Activated CD4-positive, CD25-positive, alpha-beta regulatory T cell treated with anti-CD3 and anti-CD28 coated beads, Interleukin-2, amount 50 U/mL, for 72 hours (primary cell): ENCODE data around the gene TCN2.
"Not testable (repeated sequence)": the region's sequence is repeated elsewhere in the genome, so short reads cannot be mapped to it uniquely, and the experiment has no call there.

Source experiments
- DNase-seq: peaks from one replicate; pipeline ENCODE4 v3.0.0; 2021

TCN2 gene

DNA sequence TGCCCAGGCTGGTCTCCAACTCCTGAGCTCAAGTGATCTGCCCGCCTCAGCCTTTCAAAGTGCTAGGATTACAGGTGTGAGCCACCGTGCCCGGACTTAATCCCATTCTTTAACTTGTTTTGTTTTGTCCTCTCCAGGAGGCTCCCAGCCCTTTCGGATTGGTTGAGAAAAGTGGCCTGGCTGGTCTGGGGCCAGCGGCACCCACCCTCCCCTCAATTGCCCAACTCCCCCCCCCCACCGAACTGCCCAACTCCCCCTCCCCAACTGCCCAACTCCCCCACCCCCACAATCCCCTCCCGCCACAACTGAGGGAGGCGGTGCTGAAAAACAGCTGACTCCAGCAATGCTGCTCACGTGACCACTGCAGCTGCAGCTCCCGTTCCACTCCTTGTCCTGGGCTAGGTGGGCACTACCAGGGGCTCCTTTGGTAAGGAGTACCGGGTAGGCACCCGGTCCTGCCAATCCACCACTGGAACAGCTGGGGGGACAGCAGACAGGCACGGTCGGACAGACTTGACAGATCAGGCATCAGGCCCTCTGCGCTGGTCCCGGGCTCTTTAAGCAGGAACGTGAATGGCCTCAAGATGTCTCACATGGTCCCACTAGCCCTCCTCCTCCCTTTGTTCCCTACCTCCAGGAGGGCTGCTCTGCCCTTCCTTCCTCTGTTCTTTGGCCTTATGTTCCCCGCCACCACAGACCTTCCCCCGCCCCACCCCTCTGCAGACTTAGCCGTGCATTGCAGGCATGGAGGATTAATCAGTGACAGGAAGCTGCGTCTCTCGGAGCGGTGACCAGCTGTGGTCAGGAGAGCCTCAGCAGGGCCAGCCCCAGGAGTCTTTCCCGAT is at the start of gene TCN2:
TSS of gene TCN2 (plus strand) at position 720 of the 845 bp plus-strand sequence. CDS start 158 bp downstream, outside the sequence.
- DNase-seq = peak; percentile 57

DNA sequence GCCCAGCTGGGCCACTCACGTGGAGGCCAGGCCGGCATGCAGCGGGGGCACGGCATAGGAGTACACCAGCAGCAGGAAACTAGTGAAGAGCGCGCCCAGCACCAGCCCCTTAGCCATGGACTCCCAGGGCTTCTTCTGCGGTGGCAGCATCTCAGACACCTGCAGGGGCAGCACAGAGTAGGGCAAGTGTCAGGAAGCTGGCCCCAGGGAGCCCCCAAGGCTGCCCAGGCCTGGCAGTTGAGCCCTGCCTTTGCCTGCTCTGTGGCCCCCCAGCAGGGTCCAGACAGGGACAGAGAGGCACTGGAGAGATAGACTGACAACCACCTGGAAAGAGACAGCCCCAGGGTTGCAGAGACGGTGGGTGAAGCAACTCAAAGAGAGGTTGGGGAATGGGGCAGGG is 49.7 kb upstream of the TCN2 start:
- no peak for DNase-seq

DNA sequence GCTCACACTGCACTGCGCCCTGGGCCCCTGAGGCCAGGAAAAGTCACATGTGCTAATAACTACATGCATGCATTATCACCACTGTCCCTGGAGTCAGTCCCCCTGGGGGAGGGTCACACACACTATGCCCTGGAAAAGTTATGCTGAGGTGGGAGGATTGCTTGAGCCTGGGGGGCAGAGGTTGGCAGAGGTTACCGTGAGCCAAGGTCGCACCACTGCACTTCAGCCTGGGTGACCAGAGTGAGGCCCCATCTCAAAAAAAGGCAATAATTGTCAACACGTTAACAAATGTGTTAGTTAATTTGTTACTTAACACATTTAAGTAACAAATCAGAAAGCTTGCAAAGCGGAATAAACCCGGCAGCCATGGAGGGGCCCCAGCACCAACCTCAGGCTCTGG is 47.1 kb upstream of the TCN2 start:
- no peak for DNase-seq

DNA sequence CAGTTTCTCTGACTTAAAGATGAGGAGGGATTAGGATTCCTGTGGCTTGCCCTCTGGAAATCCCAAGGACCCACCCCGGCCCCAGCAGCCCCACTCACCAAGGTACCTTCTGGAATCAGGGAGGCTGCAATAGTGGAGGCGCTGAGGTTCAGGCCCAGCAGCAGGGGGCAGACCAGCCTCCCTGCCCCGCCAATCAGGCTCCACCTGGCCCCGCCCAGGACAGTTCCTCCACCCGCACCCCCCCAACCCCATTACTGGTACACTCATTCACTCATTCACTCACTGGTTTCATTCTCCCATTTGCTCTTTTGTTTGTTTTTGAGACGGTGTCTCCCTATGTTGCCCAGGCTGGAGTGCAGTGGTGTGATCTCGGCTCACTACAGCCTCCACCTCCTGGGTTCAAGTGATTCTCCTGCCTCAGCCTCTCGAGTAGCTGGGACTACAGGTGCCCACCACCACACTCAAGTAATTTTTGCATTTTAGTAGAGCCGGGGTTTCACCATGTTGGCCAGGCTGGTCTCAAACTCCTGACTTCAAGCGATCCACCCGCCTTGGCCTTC is 46.3 kb upstream of the TCN2 start:
- DNase-seq = not testable (repeated sequence)

DNA sequence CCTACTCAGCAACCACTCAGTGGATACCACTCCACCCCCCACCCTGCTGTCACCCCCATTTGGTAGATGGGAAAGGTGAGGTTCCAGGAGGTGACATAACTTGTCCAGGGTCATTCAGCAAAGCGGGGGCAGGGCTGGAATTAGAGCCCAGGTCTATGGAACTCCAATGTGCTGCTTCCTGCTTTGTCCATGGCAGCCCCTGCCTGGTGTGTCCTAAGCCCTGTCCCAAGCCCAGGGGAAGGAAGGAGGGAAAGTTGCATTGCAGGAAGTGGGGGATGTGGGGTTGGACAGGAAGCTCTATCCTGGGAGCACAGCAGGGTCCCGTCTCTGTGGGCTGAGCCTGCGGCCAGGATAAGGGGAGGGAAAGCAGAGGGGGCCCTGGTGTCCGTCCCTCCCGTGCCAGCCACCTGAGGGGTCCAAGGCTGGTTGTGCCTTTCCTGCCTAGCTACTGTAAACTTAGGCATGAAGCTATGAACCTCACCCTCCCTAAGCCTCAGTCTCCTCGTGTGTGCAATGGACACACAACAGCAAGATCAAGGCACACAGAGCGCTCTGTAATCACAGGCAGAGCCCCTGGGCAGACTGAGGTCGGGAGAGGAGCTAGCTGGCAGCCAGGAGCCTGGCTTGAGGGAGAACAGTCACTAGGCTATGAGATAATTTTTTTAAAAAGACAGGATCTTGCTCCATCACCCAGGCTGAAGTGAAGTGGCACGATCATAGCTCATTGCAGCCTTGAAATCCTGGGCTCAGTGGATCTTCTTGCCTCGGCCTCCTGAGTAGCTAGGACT is 45.4 kb upstream of the TCN2 start:
- no peak for DNase-seq

DNA sequence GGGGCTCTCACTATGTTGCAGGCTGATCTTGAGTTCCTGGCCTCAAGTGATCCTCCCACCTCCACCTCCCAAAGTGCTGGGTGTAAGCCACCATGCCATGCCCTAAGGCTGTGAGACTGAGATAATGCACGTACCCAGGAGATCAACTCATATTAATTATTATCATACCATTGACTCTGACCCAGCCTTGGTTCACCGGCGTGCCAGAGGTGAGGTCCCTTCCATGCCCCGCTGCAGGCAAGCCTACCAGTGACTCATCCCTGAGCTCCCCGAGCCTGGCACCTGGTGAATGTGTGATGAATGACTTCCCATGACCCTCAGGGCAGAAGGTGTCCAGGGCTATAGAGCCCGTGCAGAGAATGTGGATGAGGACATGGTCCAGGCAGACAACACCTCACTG is 44.6 kb upstream of the TCN2 start:
- no peak for DNase-seq

DNA sequence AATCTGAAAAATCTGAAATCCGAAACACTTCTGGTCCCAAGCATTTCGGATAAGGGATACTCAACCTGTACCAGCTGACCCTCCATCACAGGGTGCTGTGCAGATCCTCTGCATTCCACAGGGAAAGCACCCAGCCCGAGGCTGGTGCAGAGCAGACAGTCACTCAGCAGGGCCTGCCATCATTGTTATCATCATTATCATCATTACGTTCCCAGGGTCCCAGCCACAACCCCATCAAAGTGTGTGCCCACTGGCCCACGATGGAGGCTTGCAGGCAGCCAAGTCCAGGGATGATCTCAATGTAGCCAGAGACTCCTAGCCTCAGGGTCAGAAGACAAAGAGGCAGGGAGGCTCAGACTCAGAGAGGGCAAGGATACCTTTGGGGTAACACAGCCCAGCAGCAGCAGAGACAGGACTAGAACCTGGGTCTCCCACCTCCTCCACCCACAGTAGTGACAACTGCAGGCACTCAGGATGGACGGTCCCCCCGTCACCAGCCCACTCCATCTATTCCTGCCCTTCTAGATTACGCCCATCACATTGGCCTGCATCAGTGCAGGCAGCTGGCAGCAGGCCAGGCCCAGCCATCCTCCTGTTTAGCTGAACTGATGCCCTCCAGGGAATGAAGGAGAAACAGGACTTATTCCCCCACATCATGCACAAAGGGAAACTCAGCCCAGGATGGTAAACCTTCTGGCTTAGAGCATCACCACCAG is 42.8 kb upstream of the TCN2 start:
- no peak for DNase-seq

DNA sequence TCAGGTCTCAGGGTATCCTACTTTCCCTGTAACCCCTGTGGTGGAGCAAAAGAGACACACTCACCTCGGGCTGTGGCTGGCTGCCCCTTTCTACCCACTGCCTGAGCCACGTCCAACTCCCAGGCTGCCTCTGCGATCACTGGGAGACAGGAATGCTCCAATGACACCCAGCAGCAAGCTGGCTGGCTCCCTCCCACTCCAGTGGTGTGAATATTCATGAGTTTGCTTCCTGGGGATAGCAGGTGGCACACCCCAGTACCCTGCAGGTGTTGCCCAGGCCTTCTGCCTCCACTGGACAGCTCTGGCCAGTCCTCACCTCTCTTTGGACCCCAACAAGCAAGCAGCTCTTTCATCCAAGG is 42.2 kb upstream of the TCN2 start:
- no peak for DNase-seq

DNA sequence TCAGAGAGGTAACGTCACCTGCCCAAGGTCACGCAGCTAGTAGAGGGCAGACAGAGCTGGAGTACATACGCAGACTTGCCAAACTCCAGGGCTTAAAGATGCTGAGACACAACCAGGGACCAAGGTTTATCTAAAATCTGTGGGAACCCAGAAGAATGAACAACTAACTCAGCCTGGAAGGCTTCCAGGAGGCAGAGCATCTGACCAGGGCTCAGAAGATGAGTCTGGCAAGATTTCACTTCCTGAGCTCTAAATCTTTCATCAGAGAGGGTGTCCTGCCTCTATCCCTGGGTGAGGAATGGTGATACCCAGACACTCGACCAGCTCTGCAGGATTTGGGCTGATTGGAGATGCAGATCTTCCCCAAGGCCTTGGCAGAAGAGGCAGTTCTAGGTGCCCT is 41.6 kb upstream of the TCN2 start:
- DNase-seq = no peak

DNA sequence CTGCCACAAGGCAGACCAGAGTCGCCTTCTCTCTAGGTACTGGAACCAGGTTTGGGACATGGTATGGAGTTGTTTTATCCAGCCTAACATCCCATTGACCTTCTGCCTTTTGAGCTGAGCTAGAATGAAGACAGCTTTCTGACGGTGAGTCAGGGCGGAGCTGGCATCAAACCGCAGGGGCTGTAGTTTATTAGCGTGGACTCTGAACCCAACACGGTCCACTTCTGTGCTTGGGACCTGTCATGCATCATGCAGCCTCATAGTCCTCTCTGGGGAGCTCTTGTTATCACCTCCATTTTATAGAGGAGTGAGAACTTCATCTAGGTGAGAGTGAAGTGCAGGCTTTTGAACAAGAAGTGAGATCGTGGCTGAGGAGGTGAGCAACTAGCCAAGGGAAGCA is 40.8 kb upstream of the TCN2 start:
- no peak for DNase-seq

DNA sequence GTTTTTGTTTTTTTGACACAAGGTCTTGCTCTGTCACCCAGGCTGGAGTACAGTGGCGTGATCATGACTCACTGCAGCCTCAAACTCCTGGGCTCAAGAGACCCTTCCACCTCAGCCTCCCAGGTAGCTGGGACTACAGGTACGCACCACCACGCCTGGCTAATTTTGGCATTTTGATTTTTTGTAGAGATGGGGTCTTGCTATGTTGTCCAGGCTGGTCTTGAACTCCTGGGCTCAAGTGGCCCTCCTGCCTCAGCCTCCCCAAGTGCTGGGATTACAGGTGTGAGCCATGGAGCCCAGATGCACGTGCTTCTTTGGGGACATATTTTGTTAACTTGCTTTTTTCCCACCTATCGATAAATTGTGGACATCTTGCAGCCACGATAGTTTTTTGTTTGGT is 39.7 kb upstream of the TCN2 start:
- not testable (repeated sequence) for DNase-seq

DNA sequence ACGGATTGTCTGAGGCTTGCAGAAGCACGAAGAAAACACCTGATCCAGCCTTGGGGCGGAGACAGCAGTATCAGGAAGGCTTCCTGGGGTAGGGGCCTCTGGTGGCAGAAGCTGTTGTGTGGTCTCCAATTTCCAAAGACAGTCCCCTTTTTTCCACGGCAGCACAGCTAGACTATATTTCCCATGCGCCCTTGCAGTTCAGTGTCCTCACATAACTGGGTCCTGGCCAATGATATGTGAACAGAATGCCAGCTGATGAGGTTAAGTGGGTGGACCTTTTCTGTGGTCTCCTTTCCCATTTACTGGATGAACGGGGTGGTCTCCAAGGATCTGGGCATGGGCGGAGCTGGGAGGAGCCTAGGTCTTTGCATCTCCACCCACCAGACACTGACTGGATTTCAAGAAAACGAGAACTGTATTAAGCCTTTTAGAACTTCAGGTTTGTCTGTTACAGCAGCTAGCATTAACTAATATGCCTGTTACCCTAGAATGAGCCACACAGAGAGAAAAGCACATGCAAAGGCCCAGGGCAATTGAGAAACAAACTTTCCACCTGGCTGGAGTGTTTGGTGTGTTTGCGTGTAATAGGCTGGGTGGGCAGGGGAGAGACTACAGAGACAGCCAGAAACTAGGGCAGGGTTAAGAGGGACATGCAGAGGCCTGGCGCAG is 38.7 kb upstream of the TCN2 start:
- DNase-seq = no peak

DNA sequence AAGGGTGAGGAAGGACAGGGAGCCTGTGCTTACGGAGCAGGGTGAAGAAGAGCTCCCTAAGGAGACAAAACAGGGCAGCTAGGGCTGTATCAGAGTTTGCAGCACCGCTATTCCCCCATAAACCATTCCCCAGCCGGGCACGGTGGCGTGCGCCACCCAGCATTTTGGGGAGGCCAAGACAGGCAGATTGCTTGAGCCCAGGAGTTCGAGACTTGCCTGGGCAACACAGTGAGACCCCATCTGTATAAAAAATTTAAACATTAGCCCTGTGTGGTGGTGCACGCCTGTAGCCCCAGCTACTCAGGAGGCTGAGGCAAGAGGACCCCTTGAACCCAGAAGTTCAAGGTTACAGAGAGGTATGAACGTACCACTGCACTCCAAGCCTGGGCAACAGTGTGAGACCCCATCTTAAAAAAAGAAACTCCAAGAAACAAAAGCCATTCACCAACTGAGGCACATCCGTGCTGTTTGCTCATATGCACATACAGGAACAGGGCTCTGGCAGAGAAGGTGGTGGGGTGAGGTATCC is 37.2 kb upstream of the TCN2 start:
- no peak for DNase-seq

DNA sequence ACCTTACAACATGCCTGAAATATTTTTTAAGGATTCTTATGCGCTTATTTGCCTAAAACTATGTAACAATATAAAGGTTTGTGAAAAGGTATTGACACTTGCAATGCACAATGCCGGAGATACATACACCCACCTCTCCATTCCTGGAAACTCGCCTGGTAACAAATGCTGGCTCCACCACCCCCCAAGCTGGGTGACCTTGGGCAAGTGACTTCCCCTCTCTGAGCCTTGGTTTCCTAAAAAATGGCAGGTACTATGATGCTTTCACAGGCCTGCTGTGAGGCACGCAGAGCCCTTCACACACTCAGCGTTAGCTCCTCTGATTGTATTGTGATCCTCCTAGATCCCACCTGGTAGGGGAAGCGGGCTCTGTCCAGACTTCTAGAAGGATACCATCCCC is 34.8 kb upstream of the TCN2 start:
- no peak for DNase-seq

DNA sequence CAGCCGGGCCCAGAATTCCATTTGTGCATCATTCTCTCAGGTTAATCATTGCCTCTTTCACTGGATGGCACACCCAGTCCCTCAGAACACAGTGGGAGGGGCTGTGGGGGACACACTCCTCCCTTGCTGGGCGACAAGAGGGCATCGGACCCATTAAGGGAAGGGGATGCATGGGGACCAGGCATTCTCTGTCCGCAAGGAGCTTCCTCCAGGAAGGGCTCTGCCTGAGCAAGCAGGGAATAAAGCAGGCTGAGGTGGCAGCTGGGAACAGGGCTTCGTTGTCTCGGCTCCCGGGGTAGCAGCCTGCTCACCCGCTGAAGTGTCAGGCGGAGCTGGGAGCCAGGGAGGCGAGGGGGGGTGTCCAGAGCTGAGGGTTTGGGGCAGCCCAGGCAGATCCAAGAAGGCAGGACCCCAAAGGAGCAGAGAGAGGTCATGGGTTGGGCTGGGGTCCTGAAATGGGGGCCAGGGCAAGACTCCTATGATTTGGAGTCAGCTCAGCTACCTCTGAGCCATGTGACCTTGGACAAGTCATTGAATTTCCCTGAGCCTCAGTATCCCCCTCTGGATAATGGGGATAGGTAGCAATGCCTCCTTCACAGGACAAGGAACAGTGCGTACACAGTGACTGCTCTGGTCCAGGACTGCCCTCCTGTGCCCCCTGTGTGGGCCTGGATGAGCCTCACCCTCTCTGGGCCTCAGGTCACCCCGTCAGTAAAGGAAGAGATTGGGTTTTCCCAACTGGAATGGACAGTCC is 34.0 kb upstream of the TCN2 start:
- DNase-seq = no peak

DNA sequence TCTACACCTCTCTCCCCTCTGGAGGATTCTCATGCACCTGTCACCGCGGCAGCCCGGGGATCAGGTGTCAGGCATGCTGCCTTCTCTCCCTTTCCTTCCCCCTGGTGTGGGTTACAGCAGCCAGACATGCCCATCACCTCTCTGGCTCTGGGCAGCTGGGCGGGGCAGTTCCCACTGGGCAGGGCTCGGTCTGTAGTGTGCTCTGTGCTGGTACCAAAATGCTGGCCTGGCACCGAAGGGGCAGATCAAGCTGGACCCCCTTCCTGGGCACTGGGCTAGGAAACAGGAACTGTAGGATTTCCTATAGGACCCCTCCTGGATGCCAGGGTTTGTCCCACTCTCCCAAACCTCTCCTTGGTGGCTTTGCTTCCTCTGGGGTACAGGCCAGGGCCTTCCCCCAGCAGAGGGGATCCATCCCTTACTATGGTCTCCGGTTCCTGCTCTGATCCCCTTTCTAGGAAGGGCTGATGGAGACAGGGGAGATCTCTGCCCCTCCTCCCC is 33.3 kb upstream of the TCN2 start:
- DNase-seq = no peak

DNA sequence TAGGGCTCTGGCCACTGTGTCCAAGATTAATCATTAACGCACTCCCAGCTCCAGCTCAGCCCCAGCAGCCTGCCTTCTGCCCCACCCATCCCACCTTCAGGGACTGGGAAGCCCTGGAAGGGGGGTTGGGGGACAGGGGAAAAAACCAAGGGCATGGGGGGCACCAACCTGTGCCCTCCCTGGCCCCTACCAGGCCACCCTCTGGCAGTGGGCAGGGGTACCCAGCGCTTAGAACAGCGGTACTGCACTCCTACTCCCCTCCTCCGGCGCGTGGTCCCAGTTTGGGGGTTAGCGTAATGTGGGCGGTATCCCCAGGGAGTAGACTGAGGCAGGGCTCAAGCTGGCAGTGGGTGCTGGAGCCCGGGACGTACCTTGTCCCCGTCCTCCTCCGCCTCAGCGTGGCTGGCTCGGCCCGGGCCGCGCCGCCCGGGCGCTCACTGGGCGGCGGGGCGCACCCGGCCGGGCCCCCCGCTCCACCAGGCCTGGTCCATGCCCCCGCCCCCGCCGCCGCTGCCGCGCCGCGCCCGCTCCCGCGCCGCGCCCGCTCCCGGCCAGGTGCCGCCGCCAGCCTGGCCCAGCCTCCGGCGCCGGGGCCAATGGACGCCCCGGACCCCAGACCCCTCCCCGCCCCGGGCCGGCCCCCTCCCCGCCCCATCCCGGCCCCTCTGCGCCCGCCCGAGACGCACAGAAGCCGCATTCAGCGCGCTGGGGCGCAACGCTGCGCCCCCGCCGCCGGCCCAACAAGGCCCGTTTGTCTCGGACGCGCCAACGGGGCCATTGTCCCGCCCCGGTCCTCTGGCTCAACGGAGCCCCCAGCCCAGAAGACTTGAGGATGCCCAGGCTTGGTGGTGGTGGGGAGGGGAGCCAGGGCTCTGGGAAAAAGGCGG is 32.6 kb upstream of the TCN2 start, which contains the start of gene GAL3ST1:
TSS of gene GAL3ST1 (minus strand) at position 571 of the 887 bp plus-strand sequence. CDS start 17,273 bp downstream, outside the sequence.
- DNase-seq = no peak

DNA sequence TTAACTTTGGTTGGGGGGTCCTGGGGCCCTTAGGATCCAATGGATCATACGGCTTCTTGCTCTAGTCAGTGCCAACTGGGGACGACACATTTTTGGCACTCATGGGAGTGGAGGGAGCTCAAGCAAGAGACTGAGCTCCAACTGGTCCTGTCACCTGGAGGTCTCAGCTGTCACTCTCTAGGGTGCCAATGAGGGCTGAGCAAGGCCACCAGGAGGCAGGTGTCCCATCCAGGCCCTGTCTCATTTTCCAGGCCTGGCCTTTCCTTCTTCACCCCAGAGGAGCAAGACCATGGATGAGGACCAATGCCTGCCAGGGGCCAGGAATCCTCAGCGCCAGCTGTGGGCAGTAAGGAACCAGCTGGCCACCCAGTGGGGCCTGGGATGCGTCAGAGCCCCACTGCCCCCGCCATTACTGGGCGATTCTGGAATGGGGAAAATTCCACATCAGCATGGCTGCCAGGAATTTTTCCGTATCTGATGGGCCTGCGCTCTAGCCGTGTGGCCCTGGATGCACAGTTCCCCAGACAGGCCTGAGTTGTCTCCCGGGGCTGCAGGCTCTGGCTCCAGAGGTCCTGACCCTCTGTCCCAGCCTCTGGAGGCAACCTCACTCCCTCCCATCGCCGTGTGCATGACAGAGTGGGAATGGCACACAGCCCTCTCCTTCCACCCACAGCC is 31.8 kb upstream of the TCN2 start:
- DNase-seq = no peak

DNA sequence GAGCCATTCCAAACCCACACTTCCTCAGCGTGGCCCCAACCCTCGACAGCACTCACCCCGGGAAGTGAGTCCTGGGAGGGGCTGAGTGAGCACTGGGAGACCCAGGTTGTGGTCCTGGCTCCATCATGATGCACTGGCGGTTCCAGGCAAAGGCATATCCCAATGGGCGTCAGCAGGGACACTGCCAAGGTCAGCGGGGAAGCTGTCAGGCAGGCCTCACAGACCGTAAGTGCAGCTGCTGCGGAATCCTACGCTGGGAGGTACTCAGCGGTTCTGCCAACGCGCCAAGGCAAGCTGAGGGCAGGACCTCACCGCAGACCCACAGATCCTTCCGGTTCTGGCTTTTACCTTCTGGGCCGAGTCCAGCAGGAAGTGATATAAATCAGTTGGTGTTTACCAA is 31.1 kb upstream of the TCN2 start:
- no peak for DNase-seq

DNA sequence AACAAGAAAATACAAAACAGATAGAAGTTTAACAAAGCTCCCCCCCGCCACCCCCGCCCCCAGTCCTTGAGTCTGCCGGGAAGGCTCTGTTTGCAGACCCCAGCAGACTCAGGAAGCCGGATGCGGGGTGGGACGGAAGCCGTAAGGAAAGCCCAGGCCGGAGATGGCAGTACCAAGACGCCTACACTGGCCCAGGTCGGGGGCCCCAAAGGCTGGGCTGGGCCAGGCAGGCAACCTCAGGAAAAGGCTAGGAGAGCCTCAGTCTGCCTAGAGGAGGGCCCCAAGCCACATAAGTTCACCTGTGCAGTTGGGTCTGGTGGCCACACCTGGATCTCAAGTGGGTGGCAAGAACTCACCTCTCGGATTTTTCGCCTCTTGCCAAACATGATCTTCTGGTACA is 28.5 kb upstream of the TCN2 start:
- no peak for DNase-seq
